ENCODE results near the gene NOTCH1.

DNA sequence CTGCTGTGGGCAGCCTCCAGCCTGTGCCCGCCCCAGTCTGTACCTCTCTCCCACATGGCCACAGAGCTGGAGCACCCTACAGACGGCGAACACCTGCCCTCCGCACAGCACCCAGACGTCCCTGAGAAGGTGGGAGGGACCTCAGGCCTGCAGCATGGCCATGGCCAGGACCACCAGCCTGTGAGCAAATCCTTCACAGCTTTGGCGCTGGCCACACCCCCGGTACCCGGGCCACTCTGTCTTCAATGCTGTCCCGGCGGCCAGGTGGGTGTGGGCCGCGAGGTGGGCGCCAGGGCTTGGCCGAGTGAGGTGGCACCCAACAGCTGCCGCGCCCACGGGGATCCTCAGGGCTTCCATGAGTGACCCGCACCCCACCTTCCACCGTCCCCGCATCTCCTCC, 18.7 kb downstream of the NOTCH1 start:
- TF ChIP-seq, protein P1, sequence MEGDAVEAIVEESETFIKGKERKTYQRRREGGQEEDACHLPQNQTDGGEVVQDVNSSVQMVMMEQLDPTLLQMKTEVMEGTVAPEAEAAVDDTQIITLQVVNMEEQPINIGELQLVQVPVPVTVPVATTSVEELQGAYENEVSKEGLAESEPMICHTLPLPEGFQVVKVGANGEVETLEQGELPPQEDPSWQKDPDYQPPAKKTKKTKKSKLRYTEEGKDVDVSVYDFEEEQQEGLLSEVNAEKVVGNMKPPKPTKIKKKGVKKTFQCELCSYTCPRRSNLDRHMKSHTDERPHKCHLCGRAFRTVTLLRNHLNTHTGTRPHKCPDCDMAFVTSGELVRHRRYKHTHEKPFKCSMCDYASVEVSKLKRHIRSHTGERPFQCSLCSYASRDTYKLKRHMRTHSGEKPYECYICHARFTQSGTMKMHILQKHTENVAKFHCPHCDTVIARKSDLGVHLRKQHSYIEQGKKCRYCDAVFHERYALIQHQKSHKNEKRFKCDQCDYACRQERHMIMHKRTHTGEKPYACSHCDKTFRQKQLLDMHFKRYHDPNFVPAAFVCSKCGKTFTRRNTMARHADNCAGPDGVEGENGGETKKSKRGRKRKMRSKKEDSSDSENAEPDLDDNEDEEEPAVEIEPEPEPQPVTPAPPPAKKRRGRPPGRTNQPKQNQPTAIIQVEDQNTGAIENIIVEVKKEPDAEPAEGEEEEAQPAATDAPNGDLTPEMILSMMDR (IDR thresholded peaks at IDR 0.05; ENCODE audit: insufficient read depth, low read depth, low read length), result no peak
- no peak for TF ChIP-seq EZH2 (IDR thresholded peaks at IDR 0.05; ENCODE audit: insufficient read depth, low read length)
